ENCODE data around the gene PPP1R11. TPM values are rescaled to one million over a fixed set of nuclear protein-coding genes. Genes with fewer than 3 reads are reported as not detected.

The PPP1R11 gene
- total and polyA plus RNA-seq, 2 of the 4 experiments (the other 2 are of a cell fraction), result 15.6 to 46.0 TPM

GRCh38 chr6:30037182-30037788 is 29.7 kb upstream of the PPP1R11 start:
- Histone ChIP-seq H4K91ac (ENCODE audit: insufficient read depth, low read depth, low read length) (no peak overlapping the region), H3K9ac (ENCODE audit: low read depth, low read length) (no peak overlapping the region), H3K36me3 (ENCODE audit: control insufficient read depth, insufficient read depth, low read length) (0 out of 2 replicates have a peak, but pooled peaks cover 1% of the 10 kb centered on the region), H3K23ac (ENCODE audit: low read depth, low read length) (no peak overlapping the region), H3K9me1 (ENCODE audit: insufficient read depth, low read length) (peaks cover 4% of the 10 kb centered on the region; the same call in 1 of the 2 replicates), H3K4me3 (ENCODE audit: insufficient read depth, low read depth, low read length) (no peak overlapping the region), H3K4ac (ENCODE audit: low read depth, low read length) (no peak overlapping the region), H4K8ac (ENCODE audit: low read depth in 2 of 2, low read length in 2 of 2) (no peak overlapping the region), H3K4me2 (ENCODE audit: low read depth, low read length) (no peak overlapping the region), H3K18ac (ENCODE audit: low read depth, low read length) (no peak overlapping the region), H3K27ac (ENCODE audit: insufficient read depth, low read length) (no peak overlapping the region), H3K27me3 (ENCODE audit: control insufficient read depth, insufficient read depth, low read length) (no peaks in the 10 kb centered on the region), H3K4me1 (ENCODE audit: control insufficient read depth, insufficient read depth, low read length) (no peaks in the 10 kb centered on the region; the same call in 1 of the 2 replicates), H2BK5ac (ENCODE audit: low read depth, low read length, poor library complexity, severe bottlenecking) (no peak overlapping the region), H2BK120ac (ENCODE audit: low read depth, low read length) (no peak overlapping the region), H4K20me1 (ENCODE audit: insufficient read depth, low read length) (no peaks in the 10 kb centered on the region), H2AFZ (replicated peaks; ENCODE audit: low read length, poor library complexity) (no peak overlapping the region), H3K56ac (ENCODE audit: extremely low read depth, insufficient read depth, low read length) (no peak overlapping the region), H3K9me3 (ENCODE audit: control insufficient read depth, insufficient read depth, low read length) (no peaks in the 10 kb centered on the region), H4K5ac (ENCODE audit: low read depth, low read length) (no peak overlapping the region), H2BK15ac (ENCODE audit: low read depth, low read length) (no peak overlapping the region), H3K14ac (replicated peaks; ENCODE audit: low read depth, low read length) (no peak overlapping the region), H3K79me1 (ENCODE audit: low read depth in 1 of 2, low read length in 2 of 2) (no peaks in the 10 kb centered on the region), H2AK5ac (ENCODE audit: low read depth, low read length) (no peak overlapping the region), H2BK20ac (ENCODE audit: low read depth, low read length) (no peak overlapping the region), H2AK9ac (replicated peaks; ENCODE audit: low read depth, low read length, poor library complexity) (no peak overlapping the region)
- no TSS peak for BruUV-seq (replicated peaks)
- peak; percentile 17 for DNase-seq
- no peak for TF ChIP-seq FOS (IDR thresholded peaks at IDR 0.05; ENCODE audit: low read depth, low read length)
- TF ChIP-seq MAFK (IDR thresholded peaks at IDR 0.05; ENCODE audit: low read depth, low read length), result no peak
- TF ChIP-seq RAD21 (IDR thresholded peaks at IDR 0.05; ENCODE audit: low read length), result 0 out of 2 replicates have a peak, but pooled peaks have one; percentile 6
- no peak for TF ChIP-seq RCOR1 (IDR thresholded peaks at IDR 0.05; ENCODE audit: insufficient replicate concordance, low read length)
- no peak for TF ChIP-seq USF2 (IDR thresholded peaks at IDR 0.05; ENCODE audit: low read depth, low read length)
- no peak for TF ChIP-seq POLR2A (IDR thresholded peaks at IDR 0.05; ENCODE audit: low read depth, low read length)
- TF ChIP-seq CHD1 (IDR thresholded peaks at IDR 0.05; ENCODE audit: low read depth, low read length), result no peak
- TF ChIP-seq RFX5 (IDR thresholded peaks at IDR 0.05; ENCODE audit: low read depth, low read length), result no peak
- no peak for TF ChIP-seq BHLHE40 (IDR thresholded peaks at IDR 0.05; ENCODE audit: low read depth, low read length)
- no peak for TF ChIP-seq ELK1 (IDR thresholded peaks at IDR 0.05; ENCODE audit: borderline replicate concordance, low read depth, low read length)
- peak; percentile 42 for TF ChIP-seq CTCF (conservative IDR thresholded peaks at IDR 0.05; ENCODE audit: low read depth, low read length)
- no peak for TF ChIP-seq NFE2L2 (IDR thresholded peaks at IDR 0.05; ENCODE audit: low read depth, low read length)
- TF ChIP-seq CEBPB (IDR thresholded peaks at IDR 0.05; ENCODE audit: low read depth, low read length), result no peak
- no peak for TF ChIP-seq MAZ (IDR thresholded peaks at IDR 0.05; ENCODE audit: borderline replicate concordance, low read depth, low read length)
- no peak for TF ChIP-seq MXI1 (IDR thresholded peaks at IDR 0.05; ENCODE audit: borderline replicate concordance, low read depth, low read length)
- ATAC-seq (ENCODE audit: low read depth), result peak; percentile 74; the same call in 1 of the 2 replicates
- in situ Hi-C loops (cut with MboI; ENCODE audit: low sequenced_read_pairs) (no loop called here), intact Hi-C loops (cut with micrococcal nuclease) (no loop called here), dilution Hi-C loops (cut with HindIII; ENCODE audit: low sequenced_read_pairs, unreplicated experiment) (no loop called here)
- ChIA-PET CTCF (no interaction called here), POLR2A (ENCODE audit: unreplicated experiment) (no interaction called here)
- WGBS, 2 experiments (ENCODE audit: extremely low coverage in 2 of 2, insufficient read length in 1 of 2), result no CpG with 5 or more reads among the region's 4 CpGs

Measured in IMR-90 (cell line).